ENCODE data around the gene FBXW11. TPM values are rescaled to one million over a fixed set of nuclear protein-coding genes. Genes with fewer than 3 reads are reported as not detected.

The FBXW11 gene
- total and polyA plus RNA-seq, 2 donors from 2014 or later = 16.0 to 44.4 TPM

DNA sequence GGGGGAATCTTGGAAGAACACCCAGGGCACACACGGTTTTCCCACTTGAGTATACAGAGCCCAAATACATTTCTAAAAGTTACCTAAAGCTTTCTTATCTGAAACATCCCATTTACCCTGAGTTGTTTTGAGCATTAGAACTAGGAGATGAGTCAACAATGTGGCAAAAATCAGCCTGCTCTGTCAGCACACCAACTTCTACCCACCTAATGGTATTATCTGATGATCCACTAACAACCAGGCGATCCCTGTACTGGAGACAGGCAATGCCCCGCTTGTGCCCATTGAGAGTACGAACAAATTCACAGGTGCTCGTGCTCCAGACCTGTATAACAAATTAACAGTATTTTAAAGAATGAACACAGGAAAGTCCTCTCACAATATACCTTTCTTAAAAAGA lies 133.8 kb downstream of the FBXW11 start:
- Histone ChIP-seq H3K27me3 (ENCODE audit: control insufficient read depth, insufficient read depth, low read length) (no peaks in the 10 kb centered on the region), H3K9me3 (ENCODE audit: control insufficient read depth in 2 of 3, insufficient read depth in 1 of 3, low read length in 3 of 3) (no peaks in the 10 kb centered on the region), H3K27ac (ENCODE audit: low read depth in 2 of 2, low read length in 2 of 2) (no peak overlapping the region), H3K4me1 (ENCODE audit: control insufficient read depth in 2 of 3, insufficient read depth in 2 of 3, low read depth in 1 of 3, low read length in 3 of 3) (no peaks in the 10 kb centered on the region), H3K4me3 (ENCODE audit: low read length in 3 of 3) (no peak overlapping the region), H3K36me3 (ENCODE audit: control insufficient read depth in 2 of 3, insufficient read depth in 3 of 3, low read length in 3 of 3) (peaks cover 8 to 43% (median 40%) of the 10 kb centered on the region in 3 donors), H3K9ac (ENCODE audit: low read length in 3 of 3) (no peak overlapping the region)
- FAIRE-seq = no peak
- TF ChIP-seq, protein P1, sequence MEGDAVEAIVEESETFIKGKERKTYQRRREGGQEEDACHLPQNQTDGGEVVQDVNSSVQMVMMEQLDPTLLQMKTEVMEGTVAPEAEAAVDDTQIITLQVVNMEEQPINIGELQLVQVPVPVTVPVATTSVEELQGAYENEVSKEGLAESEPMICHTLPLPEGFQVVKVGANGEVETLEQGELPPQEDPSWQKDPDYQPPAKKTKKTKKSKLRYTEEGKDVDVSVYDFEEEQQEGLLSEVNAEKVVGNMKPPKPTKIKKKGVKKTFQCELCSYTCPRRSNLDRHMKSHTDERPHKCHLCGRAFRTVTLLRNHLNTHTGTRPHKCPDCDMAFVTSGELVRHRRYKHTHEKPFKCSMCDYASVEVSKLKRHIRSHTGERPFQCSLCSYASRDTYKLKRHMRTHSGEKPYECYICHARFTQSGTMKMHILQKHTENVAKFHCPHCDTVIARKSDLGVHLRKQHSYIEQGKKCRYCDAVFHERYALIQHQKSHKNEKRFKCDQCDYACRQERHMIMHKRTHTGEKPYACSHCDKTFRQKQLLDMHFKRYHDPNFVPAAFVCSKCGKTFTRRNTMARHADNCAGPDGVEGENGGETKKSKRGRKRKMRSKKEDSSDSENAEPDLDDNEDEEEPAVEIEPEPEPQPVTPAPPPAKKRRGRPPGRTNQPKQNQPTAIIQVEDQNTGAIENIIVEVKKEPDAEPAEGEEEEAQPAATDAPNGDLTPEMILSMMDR (IDR thresholded peaks at IDR 0.05; ENCODE audit: borderline replicate concordance, extremely low read depth, insufficient read depth) = no peak
- no peak for DNase-seq
- intact Hi-C loops (cut with DNase I) = no loop called here

DNA sequence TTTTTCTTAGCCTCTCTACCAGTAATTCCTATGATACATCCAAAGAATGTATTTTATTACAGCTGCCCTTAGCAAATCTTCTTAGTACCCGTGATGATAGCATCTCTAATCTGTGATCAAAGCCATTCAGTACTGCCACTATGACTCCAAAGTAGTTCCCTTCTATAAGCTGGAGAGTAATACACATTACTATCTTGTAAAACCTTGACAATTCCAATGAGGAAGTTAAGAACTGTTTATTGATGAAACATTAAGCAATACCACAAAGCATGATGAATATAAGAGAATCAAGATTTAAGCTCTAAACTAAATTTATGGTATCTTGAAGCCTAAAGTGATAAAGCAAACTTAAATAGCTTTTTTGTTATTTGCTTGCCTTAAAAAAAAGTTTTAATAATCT lies 134.7 kb downstream of the FBXW11 start:
- DNase-seq = no peak
- intact Hi-C loops (cut with DNase I) = no loop called here

DNA sequence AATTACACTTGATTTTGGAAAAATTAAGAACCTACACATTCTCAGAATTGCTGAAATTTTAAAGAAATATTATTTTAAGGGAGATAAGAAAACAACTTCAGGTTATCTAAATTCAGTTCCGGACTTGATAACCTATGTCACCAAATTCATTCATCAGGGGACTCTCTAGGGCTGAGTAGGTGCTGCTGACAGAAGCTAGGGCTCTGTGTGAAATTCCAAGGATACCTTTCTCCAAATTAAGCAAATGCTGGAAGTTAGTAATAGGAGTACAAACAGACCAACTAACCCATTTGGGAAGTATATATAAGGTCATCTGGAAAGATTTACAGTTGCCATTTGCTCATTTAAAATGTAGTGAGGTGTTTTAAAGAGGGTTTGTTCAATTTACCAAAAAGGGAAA lies 136.5 kb downstream of the FBXW11 start:
- no peak for FAIRE-seq
- no peak overlapping the region for H3K4me3 ChIP-seq (ENCODE audit: low read length in 3 of 3)
- H3K9me3 ChIP-seq (ENCODE audit: control insufficient read depth in 2 of 3, insufficient read depth in 1 of 3, low read length in 3 of 3) = no peaks in the 10 kb centered on the region
- H3K4me1 ChIP-seq (ENCODE audit: control insufficient read depth in 2 of 3, insufficient read depth in 2 of 3, low read depth in 1 of 3, low read length in 3 of 3) = no peaks in the 10 kb centered on the region
- no peak overlapping the region for H3K27ac ChIP-seq (ENCODE audit: low read depth in 2 of 2, low read length in 2 of 2)
- H3K27me3 ChIP-seq (ENCODE audit: control insufficient read depth, insufficient read depth, low read length) = no peaks in the 10 kb centered on the region
- no peak for DNase-seq
- H3K36me3 ChIP-seq (ENCODE audit: control insufficient read depth in 2 of 3, insufficient read depth in 3 of 3, low read length in 3 of 3) = peaks cover 7 to 35% (median 24%) of the 10 kb centered on the region in 3 donors
- TF ChIP-seq, protein P1 (IDR thresholded peaks at IDR 0.05; ENCODE audit: borderline replicate concordance, extremely low read depth, insufficient read depth) = no peak
- intact Hi-C loops (cut with DNase I) = no loop called here
- no peak overlapping the region for H3K9ac ChIP-seq (ENCODE audit: low read length in 3 of 3)

More for the DNA sequence above, 134.7 kb downstream of the FBXW11 start:
- Histone ChIP-seq H3K36me3 (ENCODE audit: control insufficient read depth in 2 of 3, insufficient read depth in 3 of 3, low read length in 3 of 3) (peaks cover 10 to 44% (median 40%) of the 10 kb centered on the region in 3 donors), H3K27ac (ENCODE audit: low read depth in 2 of 2, low read length in 2 of 2) (no peak overlapping the region), H3K4me3 (ENCODE audit: low read length in 3 of 3) (no peak overlapping the region), H3K27me3 (ENCODE audit: control insufficient read depth, insufficient read depth, low read length) (no peaks in the 10 kb centered on the region), H3K9me3 (ENCODE audit: control insufficient read depth in 2 of 3, insufficient read depth in 1 of 3, low read length in 3 of 3) (no peaks in the 10 kb centered on the region), H3K9ac (ENCODE audit: low read length in 3 of 3) (no peak overlapping the region), H3K4me1 (ENCODE audit: control insufficient read depth in 2 of 3, insufficient read depth in 2 of 3, low read depth in 1 of 3, low read length in 3 of 3) (no peaks in the 10 kb centered on the region)
- FAIRE-seq = no peak
- TF ChIP-seq, protein P1 (IDR thresholded peaks at IDR 0.05; ENCODE audit: borderline replicate concordance, extremely low read depth, insufficient read depth) = no peak

DNA sequence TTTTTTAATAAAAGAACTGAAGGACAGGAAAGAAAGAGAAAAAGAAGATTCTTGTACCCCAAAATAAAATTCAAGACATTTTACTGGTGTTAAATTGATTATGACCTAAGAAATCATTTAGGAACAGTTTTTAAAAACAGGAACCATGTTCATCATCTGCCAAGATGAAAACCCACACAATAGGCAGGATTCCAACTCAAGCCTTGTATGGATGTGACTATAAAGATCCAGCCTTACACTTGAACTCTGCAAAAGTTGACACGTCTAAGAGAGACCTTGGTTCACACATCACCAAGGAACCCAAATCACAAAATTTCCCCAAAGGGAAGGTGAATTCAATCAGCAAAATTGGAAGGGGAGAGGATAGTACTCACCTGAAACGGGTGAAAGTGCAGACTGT lies 138.2 kb downstream of the FBXW11 start:
- DNase-seq = no peak

More for the DNA sequence above, 138.2 kb downstream of the FBXW11 start:
- H3K4me1 ChIP-seq (ENCODE audit: control insufficient read depth in 2 of 3, insufficient read depth in 2 of 3, low read depth in 1 of 3, low read length in 3 of 3) = no peaks in the 10 kb centered on the region
- H3K9ac ChIP-seq (ENCODE audit: low read length in 3 of 3) = no peak overlapping the region
- no peak for FAIRE-seq
- no peaks in the 10 kb centered on the region for H3K9me3 ChIP-seq (ENCODE audit: control insufficient read depth in 2 of 3, insufficient read depth in 1 of 3, low read length in 3 of 3)
- H3K36me3 ChIP-seq (ENCODE audit: control insufficient read depth in 2 of 3, insufficient read depth in 3 of 3, low read length in 3 of 3) = peaks cover 4 to 27% (median 23%) of the 10 kb centered on the region in 3 donors
- H3K27ac ChIP-seq (ENCODE audit: low read depth in 2 of 2, low read length in 2 of 2) = no peak overlapping the region
- intact Hi-C loops (cut with DNase I) = no loop called here
- no peaks in the 10 kb centered on the region for H3K27me3 ChIP-seq (ENCODE audit: control insufficient read depth, insufficient read depth, low read length)
- TF ChIP-seq, protein P1 (IDR thresholded peaks at IDR 0.05; ENCODE audit: borderline replicate concordance, extremely low read depth, insufficient read depth) = no peak
- H3K4me3 ChIP-seq (ENCODE audit: low read length in 3 of 3) = no peak overlapping the region
